Activated naive CD8-positive, alpha-beta T cell treated with anti-CD3 and anti-CD28 coated beads, Interleukin-2, amount 50 U/mL, for 16 hours (primary cell): Measurements from ENCODE around the gene ZNF827.

Source experiments
- DNase-seq: peaks from one replicate; pipeline ENCODE4 v3.0.0-alpha.2; 2020; ENCODE audit warnings: low read depth, low spot score

Gene ZNF827

DNA sequence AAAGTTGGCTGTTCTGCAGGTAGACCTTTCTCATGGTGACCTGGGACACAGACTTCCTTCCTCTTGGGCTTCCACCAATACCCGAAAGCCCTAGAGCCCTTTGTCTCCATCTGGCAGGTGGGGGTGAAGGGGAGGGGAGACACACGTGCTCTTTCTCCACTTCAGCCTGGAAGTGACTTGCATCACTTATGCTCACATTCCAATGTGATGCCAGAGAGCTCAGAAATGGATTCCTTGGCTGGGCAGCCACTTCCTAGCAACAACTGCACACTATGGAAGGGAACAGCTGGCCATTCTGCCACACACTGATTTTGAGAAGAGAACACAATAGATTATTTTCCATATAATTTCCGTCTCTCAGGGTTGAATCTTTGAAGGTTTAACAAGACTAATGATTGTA is 222.4 kb downstream of the ZNF827 start:
- DNase-seq = no peak

DNA sequence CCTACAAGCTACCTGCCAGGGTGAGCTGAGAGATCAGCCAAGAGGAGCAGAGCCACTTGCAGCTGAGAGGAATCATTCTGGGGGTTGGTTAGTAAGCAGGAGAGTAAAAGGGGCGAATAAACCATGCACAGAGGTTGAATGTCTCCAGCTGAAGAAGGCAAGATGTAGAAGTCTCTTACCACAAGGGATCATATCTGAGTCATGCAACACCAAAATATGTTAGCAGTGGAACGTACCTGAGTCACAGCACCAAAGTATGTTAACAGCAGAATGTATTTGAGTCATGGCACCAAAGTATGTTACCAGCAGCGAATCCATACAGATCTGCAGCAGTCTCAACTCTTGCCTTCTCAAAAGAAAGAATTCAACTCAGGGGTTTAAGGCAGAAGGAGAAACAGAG is 228.8 kb downstream of the ZNF827 start:
- no peak for DNase-seq

DNA sequence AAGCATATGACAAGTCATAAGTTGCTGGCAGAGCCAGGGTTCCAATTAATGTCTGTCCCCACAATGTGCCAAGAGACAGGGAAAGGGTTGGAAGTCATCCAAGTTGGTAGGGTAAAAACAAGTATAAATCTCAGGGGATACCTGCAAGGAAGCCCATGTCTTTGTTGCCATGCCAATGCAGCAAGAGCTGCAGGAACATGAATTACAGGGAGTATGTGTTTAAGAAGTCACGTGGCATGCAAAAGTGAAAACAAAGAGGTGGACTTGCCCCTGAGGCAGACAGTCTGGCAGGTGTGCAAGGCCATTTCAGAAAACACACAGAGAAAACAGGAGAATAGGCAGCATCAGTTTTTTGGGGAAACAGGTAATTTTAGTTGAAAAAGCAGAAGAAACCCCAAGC is 229.3 kb downstream of the ZNF827 start:
- no peak for DNase-seq
